ENCODE results near the gene FAM217B. TPM values are rescaled to one million over a fixed set of nuclear protein-coding genes. Genes with fewer than 3 reads are reported as not detected.

Gene FAM217B
- total and polyA plus RNA-seq, 2 donors (not counting 3 experiments of a cell fraction or from before 2014, with no cell fraction given), result 2.7 to 8.2 TPM

DNA sequence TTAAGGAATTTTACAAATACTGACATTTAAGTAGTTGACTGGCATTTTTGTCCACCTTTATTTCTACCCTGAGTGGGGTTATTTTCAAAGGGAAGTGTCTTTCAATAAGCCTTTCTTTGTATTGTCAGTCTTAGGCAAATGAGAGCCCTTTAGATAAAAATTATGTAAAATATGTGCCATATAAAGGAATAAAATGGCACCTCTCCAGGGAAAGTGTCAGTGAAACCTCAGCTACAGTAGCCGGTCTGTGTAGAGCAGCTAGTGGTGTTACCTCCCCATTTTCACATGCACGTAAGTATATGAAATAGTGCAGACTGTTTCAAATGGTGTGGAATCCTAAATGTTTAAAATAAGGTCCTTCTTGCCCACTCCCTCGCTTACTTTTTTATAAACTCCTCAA is 5.0 kb downstream of the FAM217B start:
- no peaks in the 10 kb centered on the region for H3K9me1 ChIP-seq (replicated peaks; ENCODE audit: control insufficient read depth, extremely low read depth, insufficient read depth, low read length)
- no peak overlapping the region for H2AFZ ChIP-seq (ENCODE audit: low read depth, low read length)
- H3K27me3 ChIP-seq (ENCODE audit: control insufficient read depth in 2 of 2, insufficient read depth in 2 of 2, low read length in 2 of 2), result no peaks in the 10 kb centered on the region
- H3K4me1 ChIP-seq (ENCODE audit: control insufficient read depth, extremely low read depth, insufficient read depth, low read length), result peaks cover 9% of the 10 kb centered on the region
- H3K9ac ChIP-seq (replicated peaks; ENCODE audit: extremely low read depth, insufficient read depth, low read length), result no peak overlapping the region
- dilution Hi-C loops (cut with MboI; ENCODE audit: extremely low pct_ligation_motif_present, low sequenced_read_pairs) (no loop called here), intact Hi-C loops (cut with micrococcal nuclease) (loop anchor here (10.0 kb wide), 1 partner anchor 930 kb away; the partner anchor contains the start of gene TUBB1)
- BruUV-seq (replicated peaks), result no TSS peak
- H3K36me3 ChIP-seq (ENCODE audit: control insufficient read depth in 2 of 2, extremely low read depth in 1 of 2, insufficient read depth in 2 of 2, low read length in 2 of 2), result peaks cover 5 to 8% of the 10 kb centered on the region in 2 experiments
- H3K79me2 ChIP-seq (ENCODE audit: control insufficient read depth, insufficient read depth, low read length), result no peaks in the 10 kb centered on the region
- no peak overlapping the region for H3K27ac ChIP-seq (ENCODE audit: insufficient read depth, low read depth, low read length)
- FAIRE-seq (no peak), DNase-seq (ENCODE audit: low read depth, low spot score) (no peak)
- H3K9me3 ChIP-seq (replicated peaks; ENCODE audit: control insufficient read depth, insufficient read depth, low read length), result no peaks in the 10 kb centered on the region
- TF ChIP-seq POLR2AphosphoS5 (IDR thresholded peaks at IDR 0.05; ENCODE audit: insufficient read depth, low read depth, low read length) (no peak), EZH2 (IDR thresholded peaks at IDR 0.05; ENCODE audit: borderline replicate concordance, low read depth, low read length, severe bottlenecking) (no peak), MYC (IDR thresholded peaks at IDR 0.05; ENCODE audit: low read depth, low read length) (no peak), FOS (IDR thresholded peaks at IDR 0.05; ENCODE audit: borderline replicate concordance, insufficient read depth, low read length) (no peak), POLR2A (IDR thresholded peaks at IDR 0.05; ENCODE audit: low read depth, low read length) (no peak), JUN (IDR thresholded peaks at IDR 0.05; ENCODE audit: borderline replicate concordance, insufficient read depth, insufficient read length, low read depth) (no peak), GATA2 (IDR thresholded peaks at IDR 0.05; ENCODE audit: insufficient read depth, insufficient read length, low read depth, low read length) (no peak)
- TF ChIP-seq, protein P1, sequence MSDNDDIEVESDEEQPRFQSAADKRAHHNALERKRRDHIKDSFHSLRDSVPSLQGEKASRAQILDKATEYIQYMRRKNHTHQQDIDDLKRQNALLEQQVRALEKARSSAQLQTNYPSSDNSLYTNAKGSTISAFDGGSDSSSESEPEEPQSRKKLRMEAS (IDR thresholded peaks at IDR 0.05; ENCODE audit: insufficient read depth, insufficient read length), result no peak
- TF ChIP-seq, protein P2, sequence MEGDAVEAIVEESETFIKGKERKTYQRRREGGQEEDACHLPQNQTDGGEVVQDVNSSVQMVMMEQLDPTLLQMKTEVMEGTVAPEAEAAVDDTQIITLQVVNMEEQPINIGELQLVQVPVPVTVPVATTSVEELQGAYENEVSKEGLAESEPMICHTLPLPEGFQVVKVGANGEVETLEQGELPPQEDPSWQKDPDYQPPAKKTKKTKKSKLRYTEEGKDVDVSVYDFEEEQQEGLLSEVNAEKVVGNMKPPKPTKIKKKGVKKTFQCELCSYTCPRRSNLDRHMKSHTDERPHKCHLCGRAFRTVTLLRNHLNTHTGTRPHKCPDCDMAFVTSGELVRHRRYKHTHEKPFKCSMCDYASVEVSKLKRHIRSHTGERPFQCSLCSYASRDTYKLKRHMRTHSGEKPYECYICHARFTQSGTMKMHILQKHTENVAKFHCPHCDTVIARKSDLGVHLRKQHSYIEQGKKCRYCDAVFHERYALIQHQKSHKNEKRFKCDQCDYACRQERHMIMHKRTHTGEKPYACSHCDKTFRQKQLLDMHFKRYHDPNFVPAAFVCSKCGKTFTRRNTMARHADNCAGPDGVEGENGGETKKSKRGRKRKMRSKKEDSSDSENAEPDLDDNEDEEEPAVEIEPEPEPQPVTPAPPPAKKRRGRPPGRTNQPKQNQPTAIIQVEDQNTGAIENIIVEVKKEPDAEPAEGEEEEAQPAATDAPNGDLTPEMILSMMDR (IDR thresholded peaks at IDR 0.05; ENCODE audit: extremely low read depth in 1 of 2, insufficient read depth in 1 of 2, low read depth in 1 of 2, low read length in 2 of 2), result no peak
- ChIA-PET POLR2A (no interaction called here), CTCF (interaction anchor here (1.7 to 2.9 kb wide), 3 partner anchors 10 to 1951 kb away, joined by 4 to 14 read pairs (median 9); partner anchors contain the start of gene SYCP2)
- no peak overlapping the region for H3K4me3 ChIP-seq (replicated peaks in 1 of 3; ENCODE audit: insufficient read depth in 1 of 3, low read depth in 1 of 3, low read length in 3 of 3)
- H3K4me2 ChIP-seq (ENCODE audit: insufficient read depth, low read length), result no peak overlapping the region
- H4K20me1 ChIP-seq (replicated peaks; ENCODE audit: control insufficient read depth, extremely low read depth, insufficient read depth, low read length), result no peaks in the 10 kb centered on the region

Data from endothelial cell of umbilical vein (primary cell).